ENCODE measurements around the gene ABHD16B. TPM values are rescaled to one million over a fixed set of nuclear protein-coding genes. Genes with fewer than 3 reads are reported as not detected.

The ABHD16B gene
- total and polyA plus RNA-seq, 2 of the 13 experiments (the other 11 are each of a cell fraction or from before 2014, with no cell fraction given) = not detected

- TF ChIP-seq KDM4B (CRISPR knock-in tag; IDR thresholded peaks at IDR 0.05) (no peak), ZNF460 (CRISPR knock-in tag; IDR thresholded peaks at IDR 0.05; ENCODE audit: borderline replicate concordance) (0 out of 2 replicates have a peak, but pooled peaks have one; percentile 27), ZNF547 (CRISPR knock-in tag; IDR thresholded peaks at IDR 0.05) (0 out of 2 replicates have a peak, but pooled peaks have one; percentile 17), KMT2B (CRISPR knock-in tag; IDR thresholded peaks at IDR 0.05) (no peak), TAF1 (CRISPR knock-in tag; IDR thresholded peaks at IDR 0.05) (no peak; the same call in 1 of the 2 replicates), NFIB (CRISPR knock-in tag; IDR thresholded peaks at IDR 0.05; ENCODE audit: borderline replicate concordance) (no peak), KAT2B (IDR thresholded peaks at IDR 0.05; ENCODE audit: borderline replicate concordance, low read depth, low read length) (no peak), TBP (CRISPR knock-in tag; IDR thresholded peaks at IDR 0.05) (no peak), IRF9 (CRISPR knock-in tag; IDR thresholded peaks at IDR 0.05; ENCODE audit: borderline replicate concordance) (0 out of 2 replicates have a peak, but pooled peaks have one; percentile 61), NFKBIZ (CRISPR knock-in tag; IDR thresholded peaks at IDR 0.05) (no peak), ARNT (IDR thresholded peaks at IDR 0.05) (no peak), PLRG1 (conservative IDR thresholded peaks at IDR 0.05) (no peak), ZNF549 (CRISPR knock-in tag; IDR thresholded peaks at IDR 0.05) (no peak), MED1 (CRISPR knock-in tag; IDR thresholded peaks at IDR 0.05) (0 out of 2 replicates have a peak, but pooled peaks have one; percentile 20), ZNF83 (CRISPR knock-in tag; IDR thresholded peaks at IDR 0.05; ENCODE audit: borderline replicate concordance) (no peak; the same call in 1 of the 2 replicates), TP53 (CRISPR knock-in tag; conservative IDR thresholded peaks at IDR 0.05) (no peak), NR2F2 (IDR thresholded peaks at IDR 0.05; ENCODE audit: borderline replicate concordance, low read depth) (no peak)
- TF ChIP-seq, protein P1, sequence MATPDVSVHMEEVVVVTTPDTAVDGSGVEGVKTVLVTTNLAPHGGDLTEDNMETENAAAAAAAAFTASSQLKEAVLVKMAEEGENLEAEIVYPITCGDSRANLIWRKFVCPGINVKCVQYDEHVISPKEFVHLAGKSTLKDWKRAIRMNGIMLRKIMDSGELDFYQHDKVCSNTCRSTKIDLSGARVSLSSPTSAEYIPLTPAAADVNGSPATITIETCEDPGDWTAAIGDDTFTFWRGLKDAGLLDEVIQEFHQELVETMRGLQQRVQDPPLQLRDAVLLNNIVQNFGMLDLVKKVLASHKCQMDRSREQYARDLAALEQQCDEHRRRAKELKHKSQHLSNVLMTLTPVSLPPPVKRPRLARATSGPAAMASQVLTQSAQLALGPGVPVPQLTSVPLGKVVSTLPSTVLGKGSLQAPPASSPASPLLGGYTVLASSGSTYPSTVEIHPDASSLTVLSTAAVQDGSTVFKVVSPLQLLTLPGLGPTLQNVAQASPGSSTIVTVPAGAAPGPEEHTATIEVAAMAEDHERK (CRISPR knock-in tag; IDR thresholded peaks at IDR 0.05; ENCODE audit: low read depth) = no peak
- TF ChIP-seq, protein P2, sequence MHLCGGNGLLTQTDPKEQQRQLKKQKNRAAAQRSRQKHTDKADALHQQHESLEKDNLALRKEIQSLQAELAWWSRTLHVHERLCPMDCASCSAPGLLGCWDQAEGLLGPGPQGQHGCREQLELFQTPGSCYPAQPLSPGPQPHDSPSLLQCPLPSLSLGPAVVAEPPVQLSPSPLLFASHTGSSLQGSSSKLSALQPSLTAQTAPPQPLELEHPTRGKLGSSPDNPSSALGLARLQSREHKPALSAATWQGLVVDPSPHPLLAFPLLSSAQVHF (CRISPR knock-in tag; IDR thresholded peaks at IDR 0.05) = no peak
- TF ChIP-seq, protein P3, sequence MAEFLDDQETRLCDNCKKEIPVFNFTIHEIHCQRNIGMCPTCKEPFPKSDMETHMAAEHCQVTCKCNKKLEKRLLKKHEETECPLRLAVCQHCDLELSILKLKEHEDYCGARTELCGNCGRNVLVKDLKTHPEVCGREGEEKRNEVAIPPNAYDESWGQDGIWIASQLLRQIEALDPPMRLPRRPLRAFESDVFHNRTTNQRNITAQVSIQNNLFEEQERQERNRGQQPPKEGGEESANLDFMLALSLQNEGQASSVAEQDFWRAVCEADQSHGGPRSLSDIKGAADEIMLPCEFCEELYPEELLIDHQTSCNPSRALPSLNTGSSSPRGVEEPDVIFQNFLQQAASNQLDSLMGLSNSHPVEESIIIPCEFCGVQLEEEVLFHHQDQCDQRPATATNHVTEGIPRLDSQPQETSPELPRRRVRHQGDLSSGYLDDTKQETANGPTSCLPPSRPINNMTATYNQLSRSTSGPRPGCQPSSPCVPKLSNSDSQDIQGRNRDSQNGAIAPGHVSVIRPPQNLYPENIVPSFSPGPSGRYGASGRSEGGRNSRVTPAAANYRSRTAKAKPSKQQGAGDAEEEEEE (CRISPR knock-in tag; IDR thresholded peaks at IDR 0.05; ENCODE audit: borderline replicate concordance) = peak; percentile 60; the same call in 1 of the 2 replicates
- TF ChIP-seq, protein P4, sequence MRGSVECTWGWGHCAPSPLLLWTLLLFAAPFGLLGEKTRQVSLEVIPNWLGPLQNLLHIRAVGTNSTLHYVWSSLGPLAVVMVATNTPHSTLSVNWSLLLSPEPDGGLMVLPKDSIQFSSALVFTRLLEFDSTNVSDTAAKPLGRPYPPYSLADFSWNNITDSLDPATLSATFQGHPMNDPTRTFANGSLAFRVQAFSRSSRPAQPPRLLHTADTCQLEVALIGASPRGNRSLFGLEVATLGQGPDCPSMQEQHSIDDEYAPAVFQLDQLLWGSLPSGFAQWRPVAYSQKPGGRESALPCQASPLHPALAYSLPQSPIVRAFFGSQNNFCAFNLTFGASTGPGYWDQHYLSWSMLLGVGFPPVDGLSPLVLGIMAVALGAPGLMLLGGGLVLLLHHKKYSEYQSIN (CRISPR knock-in tag; IDR thresholded peaks at IDR 0.05; ENCODE audit: borderline replicate concordance) = no peak
- TF ChIP-seq, protein P5, sequence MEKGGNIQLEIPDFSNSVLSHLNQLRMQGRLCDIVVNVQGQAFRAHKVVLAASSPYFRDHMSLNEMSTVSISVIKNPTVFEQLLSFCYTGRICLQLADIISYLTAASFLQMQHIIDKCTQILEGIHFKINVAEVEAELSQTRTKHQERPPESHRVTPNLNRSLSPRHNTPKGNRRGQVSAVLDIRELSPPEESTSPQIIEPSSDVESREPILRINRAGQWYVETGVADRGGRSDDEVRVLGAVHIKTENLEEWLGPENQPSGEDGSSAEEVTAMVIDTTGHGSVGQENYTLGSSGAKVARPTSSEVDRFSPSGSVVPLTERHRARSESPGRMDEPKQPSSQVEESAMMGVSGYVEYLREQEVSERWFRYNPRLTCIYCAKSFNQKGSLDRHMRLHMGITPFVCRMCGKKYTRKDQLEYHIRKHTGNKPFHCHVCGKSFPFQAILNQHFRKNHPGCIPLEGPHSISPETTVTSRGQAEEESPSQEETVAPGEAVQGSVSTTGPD (CRISPR knock-in tag; IDR thresholded peaks at IDR 0.05) = no peak
These were observed 13.0 kb upstream of the ABHD16B start (continued) for GRCh38 chr20:63848003-63848911.

All from HepG2 (cell line).